IPS-20b (cell line): Measurements from ENCODE around the gene LRP5.
A peak's percentile ranks its signal among the peaks of the same experiment; 100 is the strongest.

Experiments used
- H3K27ac ChIP-seq: one replicate; pipeline ENCODE4 v1.5.1; 2013; ENCODE audit warnings: low read length
- H3K27me3 ChIP-seq: 2 replicates; pipeline ENCODE4 v1.6.1; 2013; ENCODE audit warnings: mild to moderate bottlenecking, low read length, inconsistent platforms; ENCODE audit not compliant: insufficient read depth
- H3K36me3 ChIP-seq: 2 replicates; pipeline ENCODE4 v1.6.1; 2013; ENCODE audit warnings: low read depth, mild to moderate bottlenecking, inconsistent platforms, low read length, moderate library complexity; ENCODE audit not compliant: insufficient read depth
- H3K4me1 ChIP-seq: 2 replicates; pipeline ENCODE4 v1.6.1; 2013; ENCODE audit warnings: mild to moderate bottlenecking, control low read depth, inconsistent platforms, low read length, moderate library complexity; ENCODE audit not compliant: insufficient read depth
- H3K4me3 ChIP-seq: 2 replicates; pipeline ENCODE4 v1.5.1; 2013; ENCODE audit warnings: mild to moderate bottlenecking, low read length, inconsistent platforms
- H3K9ac ChIP-seq: 2 replicates; pipeline ENCODE4 v1.6.1; 2013; ENCODE audit warnings: low read depth, mild to moderate bottlenecking, inconsistent platforms, low read length, moderate library complexity
- H3K9me3 ChIP-seq: 2 replicates; pipeline ENCODE4 v1.6.1; 2013; ENCODE audit warnings: mild to moderate bottlenecking, low read depth, low read length, inconsistent platforms; ENCODE audit not compliant: insufficient read depth

Gene LRP5

GRCh38 chr11:68326334-68327215 lies 14.2 kb downstream of the LRP5 start:
- no peaks in the 10 kb centered on the region for H3K36me3 ChIP-seq
- no peaks in the 10 kb centered on the region for H3K9me3 ChIP-seq
- H3K4me1 ChIP-seq: peaks cover 37% of the 10 kb centered on the region
- H3K4me3 ChIP-seq: no peak overlapping the region
- H3K27ac ChIP-seq: no peak overlapping the region
- no peak overlapping the region for H3K9ac ChIP-seq
- no peaks in the 10 kb centered on the region for H3K27me3 ChIP-seq

DNA sequence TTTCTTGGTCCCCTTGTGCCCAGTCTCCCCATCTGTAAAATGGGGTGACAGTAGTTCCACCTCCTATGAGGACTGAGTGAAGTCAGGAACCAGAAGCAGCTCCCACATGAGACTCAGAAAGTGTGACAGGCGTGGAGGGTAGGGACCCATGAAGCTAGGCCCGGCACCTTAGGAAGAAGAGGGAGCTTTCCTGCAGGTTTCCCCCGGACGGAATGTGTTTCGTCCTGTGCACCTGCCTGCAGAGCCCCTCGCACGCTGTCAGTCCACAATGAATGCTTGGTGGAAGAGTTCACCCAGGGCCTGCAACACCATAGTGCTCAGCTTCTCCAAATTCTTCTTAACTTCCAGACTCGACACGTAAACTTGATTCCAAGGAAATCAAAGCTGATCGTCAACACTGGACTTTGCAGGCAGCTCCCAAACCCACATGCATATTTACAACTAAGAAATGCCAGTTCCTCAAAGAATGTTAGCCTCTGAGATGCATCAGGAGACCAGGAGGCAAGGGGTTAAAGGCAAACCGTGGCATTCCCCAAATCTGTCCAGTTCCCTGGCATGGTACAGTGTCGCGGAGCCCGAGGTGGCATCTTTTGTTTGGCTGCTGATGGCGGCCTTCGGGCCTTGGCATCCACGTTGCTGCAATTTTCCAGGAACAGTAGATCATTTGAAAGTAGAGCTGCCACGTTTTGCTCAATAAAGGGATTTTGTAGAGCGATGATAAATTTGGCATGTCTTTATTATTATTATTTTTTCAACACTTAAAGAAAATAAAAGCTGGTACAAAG lies 15.4 kb downstream of the LRP5 start:
- H3K27me3 ChIP-seq: no peaks in the 10 kb centered on the region
- H3K27ac ChIP-seq: peak overlapping the region; percentile 34
- peaks cover 42% of the 10 kb centered on the region for H3K4me1 ChIP-seq
- peak overlapping the region; percentile 38; the same call in 1 of the 2 replicates for H3K4me3 ChIP-seq
- no peaks in the 10 kb centered on the region for H3K36me3 ChIP-seq
- no peaks in the 10 kb centered on the region for H3K9me3 ChIP-seq
- H3K9ac ChIP-seq: peak overlapping the region; percentile 60; the same call in 1 of the 2 replicates

- Histone ChIP-seq H3K9ac (peak overlapping the region; percentile 60; the same call in 1 of the 2 replicates), H3K4me3 (peak overlapping the region; percentile 38; the same call in 1 of the 2 replicates), H3K4me1 (peaks cover 42% of the 10 kb centered on the region), H3K27me3 (no peaks in the 10 kb centered on the region), H3K36me3 (no peaks in the 10 kb centered on the region), H3K27ac (peak overlapping the region; percentile 29), H3K9me3 (no peaks in the 10 kb centered on the region)
These were observed 16.1 kb downstream of the LRP5 start for GRCh38 chr11:68328374-68329091.

GRCh38 chr11:68329536-68329935 lies 17.1 kb downstream of the LRP5 start:
- peak overlapping the region; percentile 69 for H3K27ac ChIP-seq
- H3K4me1 ChIP-seq: peaks cover 42% of the 10 kb centered on the region

DNA sequence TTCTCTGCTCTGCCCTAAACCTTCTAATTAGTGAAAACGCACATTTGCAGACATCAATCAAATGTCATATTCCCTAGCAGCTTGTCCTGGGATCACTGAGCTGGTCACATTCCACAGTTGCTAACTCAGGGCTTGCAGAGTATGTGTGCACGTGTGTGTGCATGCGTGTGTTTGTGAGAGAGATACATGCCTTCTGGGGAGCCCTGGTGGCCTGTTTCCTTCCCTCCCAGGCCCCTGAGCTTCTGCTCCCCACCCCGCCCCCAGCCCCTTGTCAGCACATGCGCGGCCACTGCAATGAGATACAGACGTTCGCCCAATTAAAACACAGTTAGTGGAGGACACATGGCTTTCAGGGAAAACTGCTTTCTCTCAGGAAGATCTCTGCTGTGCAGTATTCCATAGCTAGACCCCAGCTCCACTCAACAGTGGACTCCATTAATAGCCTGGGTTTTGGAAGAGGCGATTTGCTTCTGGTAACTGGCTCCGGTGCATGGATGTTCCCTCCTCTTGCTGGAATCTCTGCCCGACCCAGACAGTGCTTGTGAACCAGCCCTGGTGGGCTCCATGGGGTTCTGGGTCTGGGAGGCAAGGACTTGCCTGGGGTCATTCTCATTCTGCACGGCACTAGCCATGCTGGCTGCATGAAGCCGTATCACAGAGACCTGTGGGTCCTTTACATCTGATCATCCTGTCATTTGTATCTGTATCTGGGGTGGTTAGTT lies 17.7 kb downstream of the LRP5 start:
- no peak overlapping the region for H3K4me3 ChIP-seq
- H3K27ac ChIP-seq: peak overlapping the region; percentile 69
- no peaks in the 10 kb centered on the region for H3K9me3 ChIP-seq
- H3K36me3 ChIP-seq: no peaks in the 10 kb centered on the region
- H3K4me1 ChIP-seq: peaks cover 42% of the 10 kb centered on the region
- H3K9ac ChIP-seq: peak overlapping the region; percentile 52; the same call in 1 of the 2 replicates
- H3K27me3 ChIP-seq: no peaks in the 10 kb centered on the region

More at GRCh38 chr11:68329536-68329935, 17.1 kb downstream of the LRP5 start:
- H3K36me3 ChIP-seq: no peaks in the 10 kb centered on the region
- H3K4me3 ChIP-seq: no peak overlapping the region
- H3K9ac ChIP-seq: no peak overlapping the region; the same call in 1 of the 2 replicates
- no peaks in the 10 kb centered on the region for H3K9me3 ChIP-seq
- no peaks in the 10 kb centered on the region for H3K27me3 ChIP-seq

- H3K9me3 ChIP-seq: no peaks in the 10 kb centered on the region
- peak overlapping the region; percentile 52; the same call in 1 of the 2 replicates for H3K9ac ChIP-seq
- H3K4me3 ChIP-seq: no peak overlapping the region
- H3K36me3 ChIP-seq: no peaks in the 10 kb centered on the region
- peak overlapping the region; percentile 69 for H3K27ac ChIP-seq
- no peaks in the 10 kb centered on the region for H3K27me3 ChIP-seq
- H3K4me1 ChIP-seq: peaks cover 39% of the 10 kb centered on the region
These were observed 18.4 kb downstream of the LRP5 start for GRCh38 chr11:68330700-68331337.

DNA sequence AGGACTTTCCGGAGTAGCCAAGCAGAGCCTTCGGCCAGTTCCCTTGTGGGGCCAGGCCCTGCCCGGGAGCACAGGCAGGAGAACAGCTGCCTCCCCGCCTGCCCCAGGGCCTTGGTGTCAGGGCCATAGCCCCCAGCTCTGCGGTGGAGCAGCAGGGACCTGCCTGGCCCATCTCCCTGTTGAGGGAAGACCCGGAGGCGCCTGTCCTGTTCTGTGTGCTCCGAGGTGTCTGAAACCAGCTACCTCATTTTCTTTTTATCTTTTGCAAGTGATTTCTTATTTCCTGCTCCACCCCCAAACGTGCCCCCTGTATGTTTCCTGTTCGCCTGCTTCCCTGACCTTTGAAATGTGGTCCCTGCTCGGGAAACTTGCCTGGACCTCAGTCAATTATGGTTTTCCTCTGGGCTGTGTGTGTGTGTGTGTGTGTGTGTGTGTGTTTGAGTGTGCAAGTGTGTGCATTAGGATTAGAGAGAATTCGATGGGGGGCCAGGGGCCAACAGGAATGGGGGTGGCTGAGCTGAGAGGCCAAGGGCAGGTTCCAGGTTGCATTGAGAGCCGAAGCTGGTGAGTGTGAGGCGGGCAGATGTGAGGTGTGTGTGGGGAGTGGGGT lies 19.1 kb downstream of the LRP5 start:
- Histone ChIP-seq H3K36me3 (no peaks in the 10 kb centered on the region), H3K9ac (no peak overlapping the region), H3K27me3 (no peaks in the 10 kb centered on the region), H3K9me3 (no peaks in the 10 kb centered on the region), H3K27ac (no peak overlapping the region), H3K4me1 (peaks cover 37% of the 10 kb centered on the region), H3K4me3 (no peak overlapping the region)

DNA sequence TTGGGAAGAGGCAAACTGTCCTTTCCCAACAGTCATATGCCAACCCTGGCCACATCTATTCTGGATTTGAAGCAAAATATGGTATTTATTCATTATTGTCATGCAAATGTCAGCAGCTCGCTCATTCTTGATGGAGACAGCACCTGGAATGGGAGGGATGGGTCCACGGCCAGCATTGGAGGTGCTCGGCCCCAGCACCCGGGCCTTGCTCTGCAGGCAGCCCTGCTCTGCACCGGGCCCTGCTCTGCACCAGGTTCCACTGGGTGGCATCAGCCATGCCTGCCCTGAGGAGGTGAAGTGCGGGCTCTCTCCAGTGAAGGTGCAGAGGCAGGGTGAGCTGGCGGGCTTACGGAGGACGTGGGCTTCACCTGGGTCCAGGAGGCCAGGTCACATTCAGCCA lies 19.8 kb downstream of the LRP5 start:
- Histone ChIP-seq H3K9ac (no peak overlapping the region), H3K36me3 (no peaks in the 10 kb centered on the region), H3K4me1 (peaks cover 37% of the 10 kb centered on the region), H3K4me3 (no peak overlapping the region), H3K9me3 (no peaks in the 10 kb centered on the region), H3K27me3 (no peaks in the 10 kb centered on the region), H3K27ac (no peak overlapping the region)

GRCh38 chr11:68333173-68333572 lies 20.8 kb downstream of the LRP5 start:
- Histone ChIP-seq H3K4me1 (peaks cover 33% of the 10 kb centered on the region), H3K27me3 (no peaks in the 10 kb centered on the region), H3K36me3 (no peaks in the 10 kb centered on the region)

GRCh38 chr11:68334923-68335322 lies 22.5 kb downstream of the LRP5 start:
- no peaks in the 10 kb centered on the region for H3K9me3 ChIP-seq
- no peaks in the 10 kb centered on the region for H3K36me3 ChIP-seq
- H3K4me1 ChIP-seq: peaks cover 18% of the 10 kb centered on the region; the same call in 1 of the 2 replicates
- H3K27ac ChIP-seq: no peak overlapping the region
- H3K4me3 ChIP-seq: no peak overlapping the region
- no peak overlapping the region for H3K9ac ChIP-seq
- no peaks in the 10 kb centered on the region for H3K27me3 ChIP-seq

More at GRCh38 chr11:68333173-68333572, 20.8 kb downstream of the LRP5 start:
- Histone ChIP-seq H3K4me3 (no peak overlapping the region), H3K27ac (no peak overlapping the region), H3K9me3 (no peaks in the 10 kb centered on the region), H3K9ac (no peak overlapping the region)
